Lower leg skin (tissue), 3 donors: Measurements from ENCODE around the gene AKAP12.

Experiments
- POLR2A ChIP-seq, 2 donors: fragments of 450-650 bp; IDR thresholded peaks; one replicate each; pipeline ENCODE4 v1.6.1; 2016 to 2017; ENCODE audit warnings: antibody characterized with exemption in 2 of 2, mild to moderate bottlenecking in 1 of 2, moderate library complexity in 1 of 2
- TF ChIP-seq, protein P1 (sequence below), 3 donors: fragments of 450-650 bp; IDR thresholded peaks; one replicate each; pipeline ENCODE4 v1.5.1; 2016; ENCODE audit warnings: antibody characterized with exemption in 3 of 3, mild to moderate bottlenecking in 3 of 3, moderate library complexity in 2 of 3

GRCh38 chr6:151310852-151311767, 71.3 kb downstream of the AKAP12 start:
- TF ChIP-seq, protein P1, sequence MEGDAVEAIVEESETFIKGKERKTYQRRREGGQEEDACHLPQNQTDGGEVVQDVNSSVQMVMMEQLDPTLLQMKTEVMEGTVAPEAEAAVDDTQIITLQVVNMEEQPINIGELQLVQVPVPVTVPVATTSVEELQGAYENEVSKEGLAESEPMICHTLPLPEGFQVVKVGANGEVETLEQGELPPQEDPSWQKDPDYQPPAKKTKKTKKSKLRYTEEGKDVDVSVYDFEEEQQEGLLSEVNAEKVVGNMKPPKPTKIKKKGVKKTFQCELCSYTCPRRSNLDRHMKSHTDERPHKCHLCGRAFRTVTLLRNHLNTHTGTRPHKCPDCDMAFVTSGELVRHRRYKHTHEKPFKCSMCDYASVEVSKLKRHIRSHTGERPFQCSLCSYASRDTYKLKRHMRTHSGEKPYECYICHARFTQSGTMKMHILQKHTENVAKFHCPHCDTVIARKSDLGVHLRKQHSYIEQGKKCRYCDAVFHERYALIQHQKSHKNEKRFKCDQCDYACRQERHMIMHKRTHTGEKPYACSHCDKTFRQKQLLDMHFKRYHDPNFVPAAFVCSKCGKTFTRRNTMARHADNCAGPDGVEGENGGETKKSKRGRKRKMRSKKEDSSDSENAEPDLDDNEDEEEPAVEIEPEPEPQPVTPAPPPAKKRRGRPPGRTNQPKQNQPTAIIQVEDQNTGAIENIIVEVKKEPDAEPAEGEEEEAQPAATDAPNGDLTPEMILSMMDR (IDR thresholded peaks at IDR 0.05) = no peak
- TF ChIP-seq POLR2A (IDR thresholded peaks at IDR 0.05) = no peak
